ENCODE data around the gene DNAH9. TPM values are rescaled to one million over a fixed set of nuclear protein-coding genes. Genes with fewer than 3 reads are reported as not detected.

The DNAH9 gene
- total RNA-seq, 1 experiment from 2014 or later: 0.08 TPM

DNA sequence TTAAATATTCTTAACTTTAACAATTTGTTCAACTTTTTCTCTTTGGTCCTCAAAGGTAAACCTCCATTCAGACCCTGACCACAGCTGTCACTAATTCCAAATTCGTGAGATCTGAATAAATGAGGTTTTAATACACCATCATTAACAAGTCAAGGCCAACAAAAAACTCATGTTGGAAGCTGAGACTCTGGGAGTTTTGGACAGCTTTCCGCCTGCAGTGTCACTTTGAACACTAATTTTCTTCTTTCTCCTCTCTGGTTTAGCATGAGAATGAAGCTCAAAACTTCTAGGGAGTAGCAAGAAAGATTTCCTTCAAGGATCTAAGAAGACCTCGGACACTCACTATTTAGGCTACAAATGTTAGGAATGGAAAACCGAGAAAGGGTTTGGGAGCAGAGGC is 32.7 kb upstream of the DNAH9 start:
- Histone ChIP-seq H3K27ac (no peak overlapping the region), H3K4me1 (replicated peaks) (no peaks in the 10 kb centered on the region), H3K27me3 (replicated peaks) (no peaks in the 10 kb centered on the region), H3K36me3 (no peaks in the 10 kb centered on the region), H3K9me3 (replicated peaks) (no peaks in the 10 kb centered on the region), H3K4me3 (no peak overlapping the region)
- DNase-seq (ENCODE audit: low read depth in 1 of 2, low spot score in 2 of 2): no peak

DNA sequence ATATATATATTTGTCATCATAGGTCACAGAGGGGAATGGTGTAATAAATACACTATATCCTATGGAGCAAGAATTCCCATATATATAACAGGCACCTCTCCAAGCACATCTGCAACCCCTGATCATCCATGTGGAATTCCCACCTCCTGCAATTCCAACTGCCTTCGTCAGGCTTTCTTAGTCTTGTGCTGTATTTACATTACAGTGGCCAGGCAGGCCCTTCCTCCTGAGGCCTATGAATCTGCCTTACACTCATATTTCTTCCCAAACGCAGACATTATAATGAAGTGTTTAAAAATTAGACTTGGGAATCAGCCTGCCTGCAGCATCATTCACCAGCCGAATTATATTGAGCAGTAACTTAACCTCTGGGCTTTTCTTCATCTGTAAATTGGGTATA is 19.3 kb upstream of the DNAH9 start:
- DNase-seq (ENCODE audit: low read depth in 1 of 2, low spot score in 2 of 2): no peak
- Histone ChIP-seq H3K27ac (no peak overlapping the region), H3K36me3 (no peaks in the 10 kb centered on the region), H3K27me3 (replicated peaks) (no peaks in the 10 kb centered on the region), H3K4me3 (no peak overlapping the region), H3K9me3 (replicated peaks) (no peaks in the 10 kb centered on the region), H3K4me1 (replicated peaks) (no peaks in the 10 kb centered on the region)

DNA sequence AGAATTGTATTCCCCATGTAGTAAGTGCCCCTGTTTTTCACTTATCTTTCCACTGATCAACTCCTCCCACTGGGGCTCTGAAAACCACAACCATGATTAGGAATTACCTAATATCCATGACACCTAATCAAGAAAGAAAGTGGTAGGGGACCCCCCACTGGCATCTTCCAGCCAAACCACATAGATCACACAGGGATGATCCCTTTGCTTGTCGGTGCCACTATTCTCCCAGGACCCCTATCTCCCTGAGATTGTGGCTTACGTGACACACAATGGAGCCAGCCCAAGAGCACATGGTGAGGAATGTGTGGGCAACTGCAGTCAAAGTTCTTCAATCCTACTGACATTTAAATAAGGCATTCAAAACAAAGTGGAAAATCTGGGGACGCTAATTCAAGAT is 17.6 kb upstream of the DNAH9 start:
- no peak overlapping the region for H3K27ac ChIP-seq
- H3K36me3 ChIP-seq: no peaks in the 10 kb centered on the region
- no peak overlapping the region for H3K4me3 ChIP-seq
- no peaks in the 10 kb centered on the region for H3K9me3 ChIP-seq (replicated peaks)
- H3K4me1 ChIP-seq (replicated peaks): no peaks in the 10 kb centered on the region
- no peak for DNase-seq (ENCODE audit: low read depth in 1 of 2, low spot score in 2 of 2)
- H3K27me3 ChIP-seq (replicated peaks): no peaks in the 10 kb centered on the region

DNA sequence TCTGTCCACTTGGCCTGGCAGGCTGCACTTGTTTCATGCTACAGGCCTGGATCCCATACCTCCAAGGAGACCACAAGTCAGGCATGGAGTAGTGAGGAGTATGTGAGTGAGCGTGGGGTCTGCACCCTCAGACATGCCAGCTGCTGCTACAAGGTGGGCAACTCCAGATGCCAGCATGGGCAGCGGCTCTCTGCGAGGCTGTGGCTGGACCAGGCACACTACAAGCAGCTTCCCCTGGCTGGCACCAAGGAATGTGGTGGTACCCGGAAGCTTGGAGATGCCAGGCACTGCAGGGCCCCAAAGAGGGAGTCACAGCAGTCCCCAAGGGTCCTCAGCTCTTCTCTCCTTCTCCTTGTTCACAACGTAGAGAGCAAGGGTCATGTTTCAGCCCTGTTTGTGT is 16.1 kb upstream of the DNAH9 start:
- Histone ChIP-seq H3K27ac (no peak overlapping the region), H3K27me3 (replicated peaks) (no peaks in the 10 kb centered on the region), H3K4me1 (replicated peaks) (no peaks in the 10 kb centered on the region), H3K4me3 (no peak overlapping the region), H3K36me3 (no peaks in the 10 kb centered on the region), H3K9me3 (replicated peaks) (no peaks in the 10 kb centered on the region)
- DNase-seq (ENCODE audit: low read depth in 1 of 2, low spot score in 2 of 2): no peak

DNA sequence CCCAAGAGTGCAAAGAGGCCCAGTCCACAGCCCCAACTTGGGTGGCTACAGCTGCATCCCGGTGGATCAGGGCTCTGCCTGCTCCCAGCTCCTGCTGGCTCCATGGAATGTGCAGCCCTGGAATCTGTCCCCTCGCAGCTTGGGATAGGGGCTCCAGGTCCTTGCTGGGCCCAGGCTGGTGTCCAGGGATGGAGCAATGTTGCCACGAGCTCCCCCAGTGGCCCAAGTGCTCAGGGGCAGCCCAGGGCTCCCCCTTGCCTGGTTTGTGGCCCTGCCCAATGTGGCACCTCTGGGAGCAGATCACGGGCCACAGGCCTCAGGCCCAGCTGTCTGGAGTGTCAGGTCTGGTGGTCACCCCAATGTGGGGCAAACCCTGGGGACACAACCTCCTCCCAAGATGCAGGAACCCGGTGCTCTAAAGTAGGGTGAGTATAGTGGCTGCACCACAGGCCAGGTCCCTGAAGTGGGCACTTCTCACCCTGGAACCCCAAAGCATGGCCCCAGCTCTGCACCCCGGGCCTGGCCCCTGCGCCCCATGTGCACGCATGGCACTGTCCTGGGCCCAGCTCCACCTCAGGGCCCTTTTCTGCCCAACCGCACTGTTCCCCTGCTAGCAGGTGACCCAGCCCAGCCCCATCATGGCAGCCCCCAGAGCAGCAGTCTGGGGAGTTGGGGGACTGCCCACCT is 14.8 kb upstream of the DNAH9 start:
- Histone ChIP-seq H3K27ac (no peak overlapping the region), H3K4me3 (no peak overlapping the region), H3K4me1 (replicated peaks) (no peaks in the 10 kb centered on the region), H3K27me3 (replicated peaks) (no peaks in the 10 kb centered on the region), H3K9me3 (replicated peaks) (no peaks in the 10 kb centered on the region), H3K36me3 (no peaks in the 10 kb centered on the region)
- no peak for DNase-seq (ENCODE audit: low read depth in 1 of 2, low spot score in 2 of 2)

DNA sequence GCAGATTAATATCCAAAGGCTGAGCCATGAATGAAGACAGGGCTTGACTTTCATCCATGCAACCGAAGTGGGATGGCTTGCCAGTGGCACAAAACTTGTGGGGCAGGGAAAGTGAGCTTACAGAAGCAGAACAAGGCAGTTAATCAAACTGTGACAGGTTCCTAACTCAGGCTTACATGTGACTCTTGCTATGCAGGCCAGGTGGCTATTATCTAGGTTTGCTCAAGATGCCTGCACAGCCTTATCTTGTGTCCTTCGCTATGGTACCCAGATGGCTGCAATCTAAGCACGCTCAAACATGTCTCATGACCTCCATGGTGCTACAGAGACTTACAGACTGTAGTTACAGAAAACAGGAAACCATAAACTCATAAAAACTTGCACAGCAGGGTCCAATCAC is 8.6 kb upstream of the DNAH9 start:
- Histone ChIP-seq H3K27me3 (replicated peaks) (no peaks in the 10 kb centered on the region), H3K27ac (no peak overlapping the region), H3K9me3 (replicated peaks) (no peaks in the 10 kb centered on the region), H3K36me3 (no peaks in the 10 kb centered on the region), H3K4me1 (replicated peaks) (no peaks in the 10 kb centered on the region), H3K4me3 (no peak overlapping the region)
- no peak for DNase-seq (ENCODE audit: low read depth in 1 of 2, low spot score in 2 of 2)

DNA sequence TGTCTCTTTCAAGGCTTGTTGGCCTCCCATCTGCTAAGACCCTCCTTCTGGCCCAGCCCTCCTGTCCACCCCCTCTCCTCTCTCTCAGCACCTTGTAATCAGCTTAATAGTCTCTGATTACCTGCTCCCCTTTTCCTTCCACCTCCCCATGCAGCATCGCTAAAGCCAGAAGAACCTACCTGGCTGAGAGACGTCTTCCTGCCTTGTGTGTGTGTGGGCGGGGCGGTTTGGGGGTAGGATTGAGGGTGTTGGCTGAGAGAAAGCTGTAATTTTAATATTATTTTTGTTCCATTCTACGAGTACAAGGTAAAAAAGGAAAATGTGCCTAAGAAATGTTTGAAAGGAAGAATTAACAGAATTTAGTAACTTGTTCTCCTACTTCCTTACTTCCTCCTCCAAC is 3.4 kb downstream of the DNAH9 start:
- Histone ChIP-seq H3K27ac (no peak overlapping the region), H3K27me3 (replicated peaks) (no peaks in the 10 kb centered on the region), H3K4me1 (replicated peaks) (no peaks in the 10 kb centered on the region), H3K36me3 (no peaks in the 10 kb centered on the region), H3K4me3 (no peak overlapping the region), H3K9me3 (replicated peaks) (no peaks in the 10 kb centered on the region)
- no peak for DNase-seq (ENCODE audit: low read depth in 1 of 2, low spot score in 2 of 2)

DNA sequence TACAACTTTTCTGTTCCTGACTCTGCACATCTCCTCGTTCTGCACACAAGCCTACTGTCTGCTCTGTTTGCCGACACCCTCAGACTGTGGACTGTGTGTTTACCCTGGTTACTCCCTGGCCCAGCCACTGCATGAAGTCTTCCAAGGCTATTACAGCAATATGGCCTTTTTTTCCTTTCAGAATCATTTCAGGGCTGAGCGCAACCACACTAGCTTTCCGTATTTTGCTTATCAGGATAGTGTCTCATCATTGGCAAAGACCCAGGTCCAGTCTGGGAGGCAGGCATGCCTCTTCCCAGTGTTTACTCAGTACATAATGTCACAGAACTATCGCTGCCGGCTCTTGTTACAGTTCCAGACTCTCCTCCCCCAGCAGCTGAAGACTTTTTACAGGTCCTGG is 10.1 kb downstream of the DNAH9 start:
- Histone ChIP-seq H3K36me3 (no peaks in the 10 kb centered on the region), H3K27ac (no peak overlapping the region), H3K4me1 (replicated peaks) (no peaks in the 10 kb centered on the region), H3K9me3 (replicated peaks) (no peaks in the 10 kb centered on the region), H3K4me3 (no peak overlapping the region), H3K27me3 (replicated peaks) (no peaks in the 10 kb centered on the region)
- DNase-seq (ENCODE audit: low read depth in 1 of 2, low spot score in 2 of 2): no peak

DNA sequence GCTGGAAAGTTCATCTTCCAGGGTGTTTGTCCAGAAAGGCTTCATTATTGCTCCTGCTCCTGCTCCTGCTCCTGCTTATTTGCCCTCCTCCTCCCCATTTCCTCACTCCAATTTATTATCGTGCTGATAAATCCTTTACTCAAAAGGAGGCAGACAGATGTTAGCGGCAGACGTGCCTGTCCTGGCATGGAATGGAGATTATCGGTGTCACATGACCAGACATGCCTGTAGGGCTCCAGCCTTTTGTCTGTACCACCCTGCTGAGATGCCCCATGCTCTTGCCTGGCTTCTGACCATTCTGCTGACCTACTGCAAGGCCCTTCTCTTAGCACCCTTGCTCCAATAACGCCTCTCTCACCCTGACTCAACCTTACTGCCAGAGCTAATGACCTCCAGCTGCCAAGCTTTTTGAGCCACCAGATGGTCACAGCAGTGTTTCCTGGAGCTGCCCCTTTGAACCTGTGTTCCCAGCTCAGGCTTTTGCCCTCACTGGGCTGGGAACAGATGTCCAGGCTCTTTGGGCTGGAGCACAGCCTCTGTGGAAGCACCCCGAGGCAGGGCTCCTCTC is 12.8 kb downstream of the DNAH9 start:
- Histone ChIP-seq H3K27ac (no peak overlapping the region), H3K4me1 (replicated peaks) (no peaks in the 10 kb centered on the region), H3K9me3 (replicated peaks) (no peaks in the 10 kb centered on the region), H3K36me3 (no peaks in the 10 kb centered on the region), H3K4me3 (no peak overlapping the region), H3K27me3 (replicated peaks) (no peaks in the 10 kb centered on the region)
- DNase-seq (ENCODE audit: low read depth in 1 of 2, low spot score in 2 of 2): no peak

DNA sequence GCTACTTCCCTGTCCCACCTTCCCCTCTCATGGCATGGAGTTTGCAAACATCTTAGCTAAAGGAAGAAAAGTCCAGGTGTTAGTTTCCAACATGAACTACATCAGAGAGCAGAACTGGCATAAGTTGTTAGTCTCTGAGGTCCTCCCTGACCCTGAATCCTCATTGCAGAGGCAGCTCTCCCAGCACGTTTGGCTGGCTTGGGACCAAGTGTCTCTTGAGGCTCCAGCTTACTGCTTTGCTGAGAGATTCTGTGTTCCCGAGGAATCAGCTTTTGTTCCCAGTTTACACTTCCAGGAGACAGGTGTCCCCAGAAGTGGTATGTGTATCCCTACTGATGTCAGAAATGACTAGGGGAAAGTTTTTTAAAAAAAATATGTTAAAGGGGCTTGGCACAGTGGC is 14.7 kb downstream of the DNAH9 start:
- no peaks in the 10 kb centered on the region for H3K36me3 ChIP-seq
- H3K27me3 ChIP-seq (replicated peaks): no peaks in the 10 kb centered on the region
- no peak overlapping the region for H3K4me3 ChIP-seq
- DNase-seq (ENCODE audit: low read depth in 1 of 2, low spot score in 2 of 2): no peak
- no peaks in the 10 kb centered on the region for H3K4me1 ChIP-seq (replicated peaks)
- no peaks in the 10 kb centered on the region for H3K9me3 ChIP-seq (replicated peaks)
- no peak overlapping the region for H3K27ac ChIP-seq

DNA sequence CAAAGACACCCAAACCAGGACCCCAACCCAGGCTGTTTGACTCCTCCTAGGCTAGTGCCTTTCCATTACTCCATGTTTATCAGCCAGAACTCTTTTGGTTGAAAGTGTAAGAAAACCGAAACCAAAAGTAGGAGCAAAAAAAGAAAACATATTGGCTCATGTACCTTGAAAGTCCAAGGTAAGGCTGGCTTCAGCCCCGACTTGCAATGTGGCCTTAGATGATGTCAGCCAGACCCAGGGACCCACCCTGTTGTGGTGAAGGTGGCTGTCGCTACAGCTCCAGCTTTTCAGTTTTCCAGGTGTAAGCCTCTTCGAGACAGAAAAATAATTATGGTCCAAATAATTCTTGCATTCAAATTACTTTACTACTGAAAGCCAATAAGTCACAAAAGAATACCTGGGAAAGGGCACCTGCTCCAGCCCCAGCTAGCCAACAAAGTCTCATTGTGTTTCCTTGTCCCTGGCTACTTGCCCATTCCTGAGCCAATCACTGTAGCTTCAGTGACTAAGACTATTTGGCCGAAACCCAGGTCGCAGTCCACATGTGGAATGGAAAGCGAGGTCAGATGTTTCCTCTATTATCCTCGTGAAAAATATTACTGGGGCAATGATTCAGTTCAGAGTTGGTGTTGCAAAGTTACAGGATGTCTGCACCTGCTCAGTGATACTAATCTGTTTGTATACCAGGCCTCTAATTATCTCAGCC is 20.7 kb downstream of the DNAH9 start:
- no peak overlapping the region for H3K4me3 ChIP-seq
- no peaks in the 10 kb centered on the region for H3K9me3 ChIP-seq (replicated peaks)
- H3K27ac ChIP-seq: no peak overlapping the region
- H3K27me3 ChIP-seq (replicated peaks): no peaks in the 10 kb centered on the region
- no peaks in the 10 kb centered on the region for H3K36me3 ChIP-seq
- no peaks in the 10 kb centered on the region for H3K4me1 ChIP-seq (replicated peaks)
- no peak for DNase-seq (ENCODE audit: low read depth in 1 of 2, low spot score in 2 of 2)

DNA sequence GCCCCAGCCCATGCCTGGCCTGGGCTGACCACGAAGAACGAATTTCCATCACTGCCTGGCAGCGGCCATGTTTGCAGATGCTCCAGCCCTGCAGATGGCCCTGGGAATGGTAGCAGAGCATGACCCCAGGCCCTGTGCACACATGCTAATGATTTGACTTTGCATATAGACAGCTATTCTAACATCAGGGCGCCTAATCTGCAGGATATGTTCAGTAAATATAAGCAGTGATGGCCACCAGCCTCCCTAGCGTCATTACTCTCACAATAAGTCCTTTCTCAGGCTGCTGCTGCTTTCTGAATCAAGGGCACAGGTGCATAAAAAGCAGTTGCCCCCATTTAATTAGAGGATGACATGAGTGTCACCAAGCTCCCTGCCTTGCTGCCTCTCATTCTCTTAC is 24.2 kb downstream of the DNAH9 start:
- no peak overlapping the region for H3K27ac ChIP-seq

DNA sequence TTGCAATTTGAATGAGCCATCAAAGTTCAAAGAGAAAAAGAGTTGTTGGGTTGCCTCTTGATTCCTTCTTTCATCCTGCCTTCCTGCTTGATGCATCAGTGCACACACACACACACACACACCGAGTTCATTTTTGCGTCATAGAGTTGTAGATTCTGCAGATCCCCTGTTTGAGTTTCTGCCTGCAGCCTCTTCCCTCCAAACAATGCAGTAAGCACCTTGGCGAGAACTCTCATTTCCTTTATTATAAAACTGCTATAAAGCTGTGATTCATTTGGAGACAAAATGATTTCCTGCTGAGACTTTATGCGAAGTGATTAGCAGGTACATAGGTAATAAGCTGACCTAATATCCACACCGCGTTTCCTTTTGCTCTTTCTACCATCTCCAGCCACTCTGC is 26.7 kb downstream of the DNAH9 start:
- Histone ChIP-seq H3K4me1 (replicated peaks) (no peaks in the 10 kb centered on the region), H3K4me3 (no peak overlapping the region), H3K36me3 (no peaks in the 10 kb centered on the region), H3K9me3 (replicated peaks) (no peaks in the 10 kb centered on the region), H3K27ac (no peak overlapping the region), H3K27me3 (replicated peaks) (no peaks in the 10 kb centered on the region)
- no peak for DNase-seq (ENCODE audit: low read depth in 1 of 2, low spot score in 2 of 2)

More for the DNA sequence above, 24.2 kb downstream of the DNAH9 start:
- no peaks in the 10 kb centered on the region for H3K36me3 ChIP-seq
- H3K4me1 ChIP-seq (replicated peaks): no peaks in the 10 kb centered on the region
- H3K4me3 ChIP-seq: no peak overlapping the region
- no peaks in the 10 kb centered on the region for H3K27me3 ChIP-seq (replicated peaks)
- H3K9me3 ChIP-seq (replicated peaks): no peaks in the 10 kb centered on the region
- DNase-seq (ENCODE audit: low read depth in 1 of 2, low spot score in 2 of 2): no peak

DNA sequence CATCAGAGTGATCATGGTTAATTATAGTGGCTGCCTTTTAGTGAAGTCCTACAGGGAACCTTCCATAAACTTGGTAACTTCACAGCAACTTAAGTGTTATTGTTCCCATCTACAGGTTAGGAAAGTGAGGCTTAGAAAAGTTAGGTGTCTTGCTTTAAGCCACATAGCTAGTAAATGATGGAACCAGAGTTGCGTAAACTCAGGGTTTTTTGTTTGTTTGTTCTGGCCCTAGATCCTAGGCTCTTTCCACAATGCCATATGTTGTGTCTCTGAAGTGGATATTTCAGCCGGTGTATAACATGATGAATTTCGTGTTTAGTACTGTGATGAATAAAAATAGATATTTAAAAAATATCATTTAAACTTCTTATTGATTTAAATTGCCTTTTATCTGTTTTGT is 27.6 kb downstream of the DNAH9 start:
- H3K36me3 ChIP-seq: no peaks in the 10 kb centered on the region
- H3K4me3 ChIP-seq: no peak overlapping the region
- no peaks in the 10 kb centered on the region for H3K9me3 ChIP-seq (replicated peaks)
- H3K27ac ChIP-seq: no peak overlapping the region
- DNase-seq (ENCODE audit: low read depth in 1 of 2, low spot score in 2 of 2): no peak
- H3K27me3 ChIP-seq (replicated peaks): no peaks in the 10 kb centered on the region
- H3K4me1 ChIP-seq (replicated peaks): no peaks in the 10 kb centered on the region

All from SJSA1 (cell line).